ENCODE results near the gene MMP20. TPM values are rescaled to one million over a fixed set of nuclear protein-coding genes. Genes with fewer than 3 reads are reported as not detected.

The MMP20 gene
- total RNA-seq, 1 experiment from 2014 or later: not detected

DNA sequence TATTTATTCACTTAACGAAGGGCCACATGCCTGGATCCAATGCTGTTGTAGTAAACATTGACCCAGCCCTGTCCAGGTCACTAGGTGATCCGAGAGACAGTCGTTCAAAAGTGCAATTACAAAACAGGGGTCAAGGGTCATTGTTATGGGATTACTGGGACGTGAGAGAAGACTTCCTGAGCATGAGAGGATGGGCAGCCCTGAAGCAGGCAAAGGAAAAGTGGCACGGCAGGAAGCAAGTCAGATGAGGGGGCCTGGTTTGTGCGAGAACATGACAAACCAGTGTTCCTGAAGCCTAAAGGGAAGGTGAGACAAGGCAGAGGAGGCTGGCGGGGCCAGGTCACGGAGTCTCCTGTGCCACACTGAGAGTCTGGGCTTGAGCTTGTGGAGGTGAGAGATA lies 15.8 kb upstream of the MMP20 start:
- Histone ChIP-seq H3K9me3 (ENCODE audit: low read depth, low read length, poor library complexity, severe bottlenecking) (no peaks in the 10 kb centered on the region), H3K4me3 (ENCODE audit: low read depth, low read length, poor library complexity, severe bottlenecking) (no peak overlapping the region), H3K27me3 (replicated peaks; ENCODE audit: insufficient read depth, low read depth, low read length, poor library complexity) (peaks cover 59% of the 10 kb centered on the region), H3K27ac (ENCODE audit: low read depth, low read length, poor library complexity, severe bottlenecking) (no peak overlapping the region), H3K4me1 (ENCODE audit: insufficient read depth, low read length, poor library complexity, severe bottlenecking) (peaks cover 31% of the 10 kb centered on the region), H3K36me3 (ENCODE audit: insufficient read depth, low read length, poor library complexity, severe bottlenecking) (no peaks in the 10 kb centered on the region)
- intact Hi-C loops (cut with micrococcal nuclease; ENCODE audit: unreplicated experiment): no loop called here
- ChIA-PET POLR2A (ENCODE audit: low non-redundant PET) (no interaction called here), CTCF (no interaction called here)
- DNase-seq (ENCODE audit: low spot score): no peak
- BruUV-seq (replicated peaks): no TSS peak
- TF ChIP-seq, protein P1, sequence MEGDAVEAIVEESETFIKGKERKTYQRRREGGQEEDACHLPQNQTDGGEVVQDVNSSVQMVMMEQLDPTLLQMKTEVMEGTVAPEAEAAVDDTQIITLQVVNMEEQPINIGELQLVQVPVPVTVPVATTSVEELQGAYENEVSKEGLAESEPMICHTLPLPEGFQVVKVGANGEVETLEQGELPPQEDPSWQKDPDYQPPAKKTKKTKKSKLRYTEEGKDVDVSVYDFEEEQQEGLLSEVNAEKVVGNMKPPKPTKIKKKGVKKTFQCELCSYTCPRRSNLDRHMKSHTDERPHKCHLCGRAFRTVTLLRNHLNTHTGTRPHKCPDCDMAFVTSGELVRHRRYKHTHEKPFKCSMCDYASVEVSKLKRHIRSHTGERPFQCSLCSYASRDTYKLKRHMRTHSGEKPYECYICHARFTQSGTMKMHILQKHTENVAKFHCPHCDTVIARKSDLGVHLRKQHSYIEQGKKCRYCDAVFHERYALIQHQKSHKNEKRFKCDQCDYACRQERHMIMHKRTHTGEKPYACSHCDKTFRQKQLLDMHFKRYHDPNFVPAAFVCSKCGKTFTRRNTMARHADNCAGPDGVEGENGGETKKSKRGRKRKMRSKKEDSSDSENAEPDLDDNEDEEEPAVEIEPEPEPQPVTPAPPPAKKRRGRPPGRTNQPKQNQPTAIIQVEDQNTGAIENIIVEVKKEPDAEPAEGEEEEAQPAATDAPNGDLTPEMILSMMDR (conservative IDR thresholded peaks at IDR 0.05; ENCODE audit: low read depth, low read length): no peak
- TF ChIP-seq EZH2 (IDR thresholded peaks at IDR 0.05; ENCODE audit: borderline replicate concordance, low read depth, low read length, poor library complexity, severe bottlenecking): no peak

DNA sequence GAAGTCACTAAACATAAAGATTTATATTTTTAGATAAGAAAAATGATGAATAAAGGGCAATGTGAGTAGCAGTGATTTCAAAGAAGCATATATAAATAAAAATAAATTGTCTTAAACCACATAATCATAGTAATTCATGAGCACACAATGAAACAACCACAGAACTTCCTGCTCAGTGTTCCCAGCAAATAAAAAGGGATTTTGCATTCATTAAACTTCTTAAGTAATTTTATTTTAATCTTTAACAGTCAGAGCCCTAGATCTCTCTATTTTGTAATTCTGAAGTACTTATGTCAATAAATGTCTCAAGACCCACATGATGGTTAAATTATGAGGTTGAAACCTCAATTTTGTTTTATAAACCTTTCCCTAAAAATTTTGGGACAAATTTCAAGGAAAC lies 14.5 kb upstream of the MMP20 start:
- no peaks in the 10 kb centered on the region for H3K36me3 ChIP-seq (ENCODE audit: insufficient read depth, low read length, poor library complexity, severe bottlenecking)
- H3K9me3 ChIP-seq (ENCODE audit: low read depth, low read length, poor library complexity, severe bottlenecking): no peaks in the 10 kb centered on the region
- CTCF ChIA-PET: no interaction called here
- BruUV-seq (replicated peaks): no TSS peak
- TF ChIP-seq, protein P1 (conservative IDR thresholded peaks at IDR 0.05; ENCODE audit: low read depth, low read length): no peak
- no peak for TF ChIP-seq EZH2 (IDR thresholded peaks at IDR 0.05; ENCODE audit: borderline replicate concordance, low read depth, low read length, poor library complexity, severe bottlenecking)
- DNase-seq (ENCODE audit: low spot score): peak; percentile 77
- H3K4me1 ChIP-seq (ENCODE audit: insufficient read depth, low read length, poor library complexity, severe bottlenecking): peaks cover 31% of the 10 kb centered on the region
- no peak overlapping the region for H3K4me3 ChIP-seq (ENCODE audit: low read depth, low read length, poor library complexity, severe bottlenecking)
- H3K27me3 ChIP-seq (replicated peaks; ENCODE audit: insufficient read depth, low read depth, low read length, poor library complexity): peaks cover 62% of the 10 kb centered on the region
- intact Hi-C loops (cut with micrococcal nuclease; ENCODE audit: unreplicated experiment): no loop called here
- POLR2A ChIA-PET (ENCODE audit: low non-redundant PET): no interaction called here
- no peak overlapping the region for H3K27ac ChIP-seq (ENCODE audit: low read depth, low read length, poor library complexity, severe bottlenecking)

DNA sequence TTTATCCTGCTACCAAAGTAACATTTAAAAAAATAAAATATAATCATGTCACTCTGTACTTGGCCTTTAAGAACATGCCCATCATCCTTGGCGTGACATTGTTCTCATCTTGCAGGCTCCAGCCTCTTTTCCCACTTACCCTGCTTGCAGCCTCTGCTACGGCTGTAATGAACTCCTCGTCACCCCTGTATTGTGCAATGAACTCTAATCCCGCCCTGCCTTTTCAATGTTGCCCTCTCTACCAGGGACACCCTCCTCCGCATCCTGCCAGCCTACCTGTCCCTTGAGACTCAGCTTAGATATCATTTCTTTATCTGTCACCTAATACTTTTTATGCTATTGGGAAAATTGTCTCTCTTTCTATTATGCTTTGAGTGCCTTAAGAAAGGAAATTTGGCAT lies 12.6 kb upstream of the MMP20 start:
- no TSS peak for BruUV-seq (replicated peaks)
- TF ChIP-seq, protein P1 (conservative IDR thresholded peaks at IDR 0.05; ENCODE audit: low read depth, low read length): no peak
- TF ChIP-seq EZH2 (IDR thresholded peaks at IDR 0.05; ENCODE audit: borderline replicate concordance, low read depth, low read length, poor library complexity, severe bottlenecking): no peak
- Histone ChIP-seq H3K27me3 (replicated peaks; ENCODE audit: insufficient read depth, low read depth, low read length, poor library complexity) (peaks cover 52% of the 10 kb centered on the region), H3K4me1 (ENCODE audit: insufficient read depth, low read length, poor library complexity, severe bottlenecking) (peaks cover 31% of the 10 kb centered on the region), H3K9me3 (ENCODE audit: low read depth, low read length, poor library complexity, severe bottlenecking) (no peaks in the 10 kb centered on the region), H3K4me3 (ENCODE audit: low read depth, low read length, poor library complexity, severe bottlenecking) (no peak overlapping the region), H3K27ac (ENCODE audit: low read depth, low read length, poor library complexity, severe bottlenecking) (no peak overlapping the region), H3K36me3 (ENCODE audit: insufficient read depth, low read length, poor library complexity, severe bottlenecking) (no peaks in the 10 kb centered on the region)
- intact Hi-C loops (cut with micrococcal nuclease; ENCODE audit: unreplicated experiment): no loop called here
- POLR2A ChIA-PET (ENCODE audit: low non-redundant PET): no interaction called here
- CTCF ChIA-PET: no interaction called here
- peak; percentile 39 for DNase-seq (ENCODE audit: low spot score)
